CD4-positive, alpha-beta T cell treated with Interleukin-12 subunit alpha and Interleukin-12 subunit beta, for 1 hour (primary cell): ENCODE measurements around the gene NEK3.
"Not testable (repeated sequence)": the region's sequence is repeated elsewhere in the genome, so short reads cannot be mapped to it uniquely, and the experiment has no call there.

Experiments
- DNase-seq: peaks from one replicate; pipeline ENCODE4 v3.0.0-alpha.2; 2020

NEK3 gene

GRCh38 chr13:52159159-52159982 is at the start of gene NEK3:
Gene NEK3, minus strand, starts transcription at chr13:52159597. Its CDS starts 3,406 bp downstream, at chr13:52156191.
- DNase-seq = peak; percentile 47

GRCh38 chr13:52208384-52208783 is 49.0 kb upstream of the NEK3 start:
- DNase-seq = not testable (repeated sequence)

GRCh38 chr13:52207896-52208295 is 48.5 kb upstream of the NEK3 start:
- not testable (repeated sequence) for DNase-seq

GRCh38 chr13:52207337-52207736 is 47.9 kb upstream of the NEK3 start:
- DNase-seq = not testable (repeated sequence)

GRCh38 chr13:52204546-52204945 is 45.1 kb upstream of the NEK3 start:
- DNase-seq = not testable (repeated sequence)

GRCh38 chr13:52203864-52204263 is 44.5 kb upstream of the NEK3 start:
- not testable (repeated sequence) for DNase-seq

- DNase-seq = not testable (repeated sequence)
Measured at GRCh38 chr13:52202506-52202905, 43.1 kb upstream of the NEK3 start.

GRCh38 chr13:52201439-52202193 is 42.2 kb upstream of the NEK3 start:
- DNase-seq = peak; percentile 64

- DNase-seq = peak; percentile 70
Measured at GRCh38 chr13:52195401-52195837, 36.0 kb upstream of the NEK3 start.

GRCh38 chr13:52194184-52194868 is 34.9 kb upstream of the NEK3 start:
- DNase-seq = peak; percentile 90

- peak; percentile 16 for DNase-seq
Measured at GRCh38 chr13:52193587-52194183, 34.3 kb upstream of the NEK3 start.

GRCh38 chr13:52187424-52188187 is 28.2 kb upstream of the NEK3 start:
- peak; percentile 5 for DNase-seq

- DNase-seq = no peak
Measured at GRCh38 chr13:52187029-52187423, 27.6 kb upstream of the NEK3 start.

GRCh38 chr13:52181316-52181954 is 22.0 kb upstream of the NEK3 start:
- not testable (repeated sequence) for DNase-seq

GRCh38 chr13:52179925-52180324 is 20.5 kb upstream of the NEK3 start:
- DNase-seq = no peak

GRCh38 chr13:52177276-52177675 is 17.9 kb upstream of the NEK3 start:
- no peak for DNase-seq

GRCh38 chr13:52173970-52174369 is 14.6 kb upstream of the NEK3 start:
- DNase-seq = not testable (repeated sequence)

- DNase-seq = no peak
Measured at GRCh38 chr13:52173373-52173772, 14.0 kb upstream of the NEK3 start.

GRCh38 chr13:52171686-52172085 is 12.3 kb upstream of the NEK3 start:
- not testable (repeated sequence) for DNase-seq

GRCh38 chr13:52170828-52171391 is 11.5 kb upstream of the NEK3 start:
- not testable (repeated sequence) for DNase-seq

GRCh38 chr13:52169839-52170238 is 10.4 kb upstream of the NEK3 start:
- no peak for DNase-seq
